ENCODE results near the gene LTBP1. TPM values are rescaled to one million over a fixed set of nuclear protein-coding genes. Genes with fewer than 3 reads are reported as not detected.

LTBP1 gene
- total RNA-seq, 2 experiments from 2014 or later: 0.06 TPM; not detected in 1

DNA sequence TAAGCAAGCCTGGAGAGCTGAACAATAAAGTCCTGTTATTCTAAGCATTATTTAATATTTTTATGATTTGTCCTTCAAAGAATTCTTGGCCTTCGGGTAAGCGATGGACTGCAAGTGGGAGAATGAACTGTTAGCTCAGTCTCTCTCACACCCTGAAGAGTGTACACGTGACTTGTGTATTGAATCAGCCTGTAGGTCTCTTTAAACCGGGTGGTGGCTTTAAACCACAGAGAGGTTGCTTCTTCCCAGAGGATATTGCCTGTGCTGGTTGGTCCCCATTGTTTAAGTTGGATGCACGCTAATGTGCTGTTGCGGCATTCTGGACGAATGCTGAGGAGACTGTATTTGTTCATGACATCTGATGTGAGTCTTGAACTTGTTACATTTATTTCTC is 183.3 kb downstream of the LTBP1 start:
- Histone ChIP-seq H3K27me3 (ENCODE audit: control insufficient read depth in 1 of 2, insufficient read depth in 2 of 2, low read length in 2 of 2) (no peaks in the 10 kb centered on the region), H3K9me3 (ENCODE audit: control insufficient read depth in 1 of 2, insufficient read depth in 1 of 2, low read length in 2 of 2) (no peaks in the 10 kb centered on the region), H3K4me1 (ENCODE audit: insufficient read depth, low read length) (no peaks in the 10 kb centered on the region), H3K4me3 (ENCODE audit: low read length) (no peak overlapping the region), H3K27ac (ENCODE audit: low read depth in 1 of 2, low read length in 2 of 2) (no peak overlapping the region), H3K36me3 (ENCODE audit: insufficient read depth, low read length) (no peaks in the 10 kb centered on the region)
- TF ChIP-seq, protein P1, sequence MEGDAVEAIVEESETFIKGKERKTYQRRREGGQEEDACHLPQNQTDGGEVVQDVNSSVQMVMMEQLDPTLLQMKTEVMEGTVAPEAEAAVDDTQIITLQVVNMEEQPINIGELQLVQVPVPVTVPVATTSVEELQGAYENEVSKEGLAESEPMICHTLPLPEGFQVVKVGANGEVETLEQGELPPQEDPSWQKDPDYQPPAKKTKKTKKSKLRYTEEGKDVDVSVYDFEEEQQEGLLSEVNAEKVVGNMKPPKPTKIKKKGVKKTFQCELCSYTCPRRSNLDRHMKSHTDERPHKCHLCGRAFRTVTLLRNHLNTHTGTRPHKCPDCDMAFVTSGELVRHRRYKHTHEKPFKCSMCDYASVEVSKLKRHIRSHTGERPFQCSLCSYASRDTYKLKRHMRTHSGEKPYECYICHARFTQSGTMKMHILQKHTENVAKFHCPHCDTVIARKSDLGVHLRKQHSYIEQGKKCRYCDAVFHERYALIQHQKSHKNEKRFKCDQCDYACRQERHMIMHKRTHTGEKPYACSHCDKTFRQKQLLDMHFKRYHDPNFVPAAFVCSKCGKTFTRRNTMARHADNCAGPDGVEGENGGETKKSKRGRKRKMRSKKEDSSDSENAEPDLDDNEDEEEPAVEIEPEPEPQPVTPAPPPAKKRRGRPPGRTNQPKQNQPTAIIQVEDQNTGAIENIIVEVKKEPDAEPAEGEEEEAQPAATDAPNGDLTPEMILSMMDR (IDR thresholded peaks at IDR 0.05): no peak
- H3K4me1 Mint-ChIP-seq (ENCODE audit: low read depth): no peaks in the 10 kb centered on the region
- H3K27ac Mint-ChIP-seq: no peak overlapping the region
- intact Hi-C loops (cut with DNase I, micrococcal nuclease): no loop called here
- H3K36me3 Mint-ChIP-seq (ENCODE audit: low read depth): no peaks in the 10 kb centered on the region
- H3K4me3 Mint-ChIP-seq: no peak overlapping the region
- ChIA-PET POLR2A (no interaction called here), CTCF (no interaction called here)
- ATAC-seq (ENCODE audit: poor library complexity) (no peak), DNase-seq (no peak)
- no peaks in the 10 kb centered on the region for H3K9me3 Mint-ChIP-seq
- H3K27me3 Mint-ChIP-seq: peaks cover 6% of the 10 kb centered on the region

DNA sequence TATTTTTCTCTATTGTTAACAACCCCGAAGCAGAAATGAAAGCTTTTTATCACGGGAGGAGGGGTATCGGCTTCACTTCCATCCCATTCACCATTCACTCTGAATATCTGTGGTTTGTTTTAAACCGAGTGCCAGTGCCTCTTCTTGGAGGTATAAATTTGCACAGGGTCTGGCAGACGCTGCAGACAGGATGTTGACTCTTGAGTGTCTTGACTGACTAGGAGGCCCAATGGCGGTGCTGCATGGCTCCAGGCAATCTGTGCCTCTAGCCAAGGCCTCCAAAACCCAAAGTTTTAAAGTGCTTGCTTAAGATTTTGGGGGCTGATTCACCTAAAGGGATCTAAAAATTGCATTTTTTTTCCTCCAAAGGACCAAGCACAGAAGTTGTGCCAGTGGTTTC is 183.8 kb downstream of the LTBP1 start:
- Histone ChIP-seq H3K27ac (ENCODE audit: low read depth in 1 of 2, low read length in 2 of 2) (no peak overlapping the region), H3K9me3 (ENCODE audit: control insufficient read depth in 1 of 2, insufficient read depth in 1 of 2, low read length in 2 of 2) (no peaks in the 10 kb centered on the region), H3K27me3 (ENCODE audit: control insufficient read depth in 1 of 2, insufficient read depth in 2 of 2, low read length in 2 of 2) (no peaks in the 10 kb centered on the region), H3K36me3 (ENCODE audit: insufficient read depth, low read length) (no peaks in the 10 kb centered on the region), H3K4me1 (ENCODE audit: insufficient read depth, low read length) (no peaks in the 10 kb centered on the region), H3K4me3 (ENCODE audit: low read length) (no peak overlapping the region)
- Mint-ChIP-seq H3K36me3 (ENCODE audit: low read depth) (no peaks in the 10 kb centered on the region), H3K27ac (no peak overlapping the region), H3K4me3 (no peak overlapping the region), H3K27me3 (peaks cover 5% of the 10 kb centered on the region), H3K4me1 (ENCODE audit: low read depth) (no peaks in the 10 kb centered on the region), H3K9me3 (no peaks in the 10 kb centered on the region)
- intact Hi-C loops (cut with DNase I, micrococcal nuclease): no loop called here
- ATAC-seq (ENCODE audit: poor library complexity): no peak
- ChIA-PET CTCF (no interaction called here), POLR2A (no interaction called here)
- DNase-seq: no peak
- TF ChIP-seq, protein P1 (IDR thresholded peaks at IDR 0.05): no peak

DNA sequence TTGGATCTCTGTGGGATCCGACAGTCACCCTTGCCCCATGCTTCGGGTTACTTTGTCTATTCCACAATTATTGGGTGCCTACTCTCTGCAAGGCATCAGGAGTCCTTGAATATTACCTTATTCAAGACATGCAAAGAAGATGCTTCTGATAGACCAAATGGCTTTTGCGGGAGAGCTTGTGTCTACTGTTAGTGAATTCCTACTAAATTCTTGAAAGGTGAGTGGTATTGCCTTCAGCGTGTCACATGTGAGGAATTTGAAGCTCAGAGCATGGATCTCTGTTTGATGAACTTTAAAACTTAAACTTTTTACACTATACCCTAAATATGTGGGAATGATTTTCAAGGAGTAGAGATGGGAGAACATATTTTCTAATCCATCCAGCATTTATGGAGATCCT is 184.4 kb downstream of the LTBP1 start:
- no peaks in the 10 kb centered on the region for H3K9me3 ChIP-seq (ENCODE audit: control insufficient read depth in 1 of 2, insufficient read depth in 1 of 2, low read length in 2 of 2)
- peaks cover 5% of the 10 kb centered on the region for H3K27me3 Mint-ChIP-seq
- DNase-seq (no peak), ATAC-seq (ENCODE audit: poor library complexity) (no peak)
- ChIA-PET POLR2A (no interaction called here), CTCF (no interaction called here)
- no peaks in the 10 kb centered on the region for H3K9me3 Mint-ChIP-seq
- no peak overlapping the region for H3K4me3 Mint-ChIP-seq
- H3K36me3 ChIP-seq (ENCODE audit: insufficient read depth, low read length): no peaks in the 10 kb centered on the region
- H3K27ac ChIP-seq (ENCODE audit: low read depth in 1 of 2, low read length in 2 of 2): no peak overlapping the region
- no peaks in the 10 kb centered on the region for H3K36me3 Mint-ChIP-seq (ENCODE audit: low read depth)
- TF ChIP-seq, protein P1 (IDR thresholded peaks at IDR 0.05): no peak
- H3K4me1 Mint-ChIP-seq (ENCODE audit: low read depth): no peaks in the 10 kb centered on the region
- intact Hi-C loops (cut with DNase I, micrococcal nuclease): no loop called here
- H3K27ac Mint-ChIP-seq: no peak overlapping the region
- no peak overlapping the region for H3K4me3 ChIP-seq (ENCODE audit: low read length)
- H3K27me3 ChIP-seq (ENCODE audit: control insufficient read depth in 1 of 2, insufficient read depth in 2 of 2, low read length in 2 of 2): no peaks in the 10 kb centered on the region
- H3K4me1 ChIP-seq (ENCODE audit: insufficient read depth, low read length): no peaks in the 10 kb centered on the region
